ENCODE data around the gene AHCTF1.

Gene AHCTF1

DNA sequence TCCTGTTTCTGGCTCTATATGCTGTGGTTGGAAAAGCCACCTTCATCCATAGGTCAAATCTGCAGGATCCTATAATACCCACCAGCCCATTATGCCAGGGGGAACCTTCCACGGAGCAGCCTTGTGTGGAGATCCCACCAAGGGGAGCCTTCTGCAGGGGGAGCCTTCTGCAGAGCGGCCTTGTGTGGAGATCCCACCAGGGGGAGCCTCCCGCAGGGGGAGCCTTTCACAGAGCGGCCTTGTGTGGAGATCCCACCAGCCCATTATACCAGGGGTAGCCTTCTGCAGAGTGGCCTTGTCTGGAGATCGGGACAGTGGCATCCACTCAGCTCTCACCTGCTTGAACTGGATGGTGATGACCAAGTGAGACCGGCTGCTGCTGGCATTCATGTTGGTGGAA lies 122.3 kb downstream of the AHCTF1 start:
- no peak for DNase-seq (ENCODE audit: low spot score in 2 of 2)
- Mint-ChIP-seq H3K27me3 (peaks cover 13% of the 10 kb centered on the region), H3K4me1 (no peaks in the 10 kb centered on the region), H3K4me3 (no peak overlapping the region), H3K36me3 (no peaks in the 10 kb centered on the region), H3K27ac (no peak overlapping the region), H3K9me3 (peaks cover 1% of the 10 kb centered on the region)
- ATAC-seq (ENCODE audit: low read depth) = no peak

DNA sequence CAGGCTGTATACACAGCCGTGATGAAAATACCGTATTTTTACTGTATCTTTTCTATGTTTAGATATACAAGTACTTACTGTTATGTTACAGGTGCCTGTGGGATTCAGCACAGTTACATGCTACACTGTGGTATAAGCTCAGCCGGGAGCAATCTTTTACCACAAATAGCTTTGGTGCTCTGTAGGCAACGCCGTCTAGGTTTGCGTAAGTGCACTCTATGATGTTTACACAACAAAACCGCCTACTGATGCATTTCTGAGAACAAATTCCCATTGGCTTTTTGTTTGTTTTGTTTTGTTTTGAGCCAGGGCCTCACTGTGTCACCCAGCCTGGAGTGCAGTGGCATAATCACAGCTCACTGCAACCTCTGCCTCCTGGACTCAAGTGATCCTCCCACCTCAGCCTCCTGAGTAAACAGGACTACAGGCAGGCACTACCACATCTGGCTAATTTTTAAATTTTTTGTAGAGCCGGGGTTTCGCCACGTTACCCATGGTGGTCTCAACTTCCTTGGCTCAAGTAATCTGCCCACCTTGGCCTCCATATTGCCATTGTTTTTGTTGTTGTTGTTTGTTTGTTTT lies 126.5 kb downstream of the AHCTF1 start:
- DNase-seq (ENCODE audit: low spot score in 2 of 2) = no peak

DNA sequence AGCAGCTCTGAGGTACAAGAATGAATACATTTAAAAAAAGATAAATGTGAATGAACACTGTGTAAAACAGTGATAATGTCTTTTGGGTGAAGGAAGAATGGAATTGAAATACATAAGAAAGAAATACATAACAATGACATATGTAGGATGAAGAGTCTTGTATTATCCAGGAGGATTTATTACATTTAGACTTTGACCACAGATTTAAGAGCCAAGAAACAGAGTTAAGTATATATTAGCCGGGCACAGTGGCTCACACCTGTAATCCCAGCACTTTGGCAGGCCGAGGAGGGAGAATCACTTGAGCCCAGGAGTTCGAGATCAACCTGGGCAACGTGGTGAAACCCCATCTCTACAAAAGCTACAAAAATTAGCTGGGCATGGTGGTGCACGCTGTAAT lies 127.9 kb downstream of the AHCTF1 start:
- no peaks in the 10 kb centered on the region for H3K36me3 Mint-ChIP-seq
- H3K4me3 Mint-ChIP-seq = no peak overlapping the region
- H3K27me3 Mint-ChIP-seq = peaks cover 4% of the 10 kb centered on the region
- DNase-seq (ENCODE audit: low spot score in 2 of 2) = no peak
- H3K27ac Mint-ChIP-seq = no peak overlapping the region
- peaks cover 1% of the 10 kb centered on the region for H3K9me3 Mint-ChIP-seq
- no peaks in the 10 kb centered on the region for H3K4me1 Mint-ChIP-seq
- no peak for ATAC-seq (ENCODE audit: low read depth)

More for the DNA sequence above, 126.5 kb downstream of the AHCTF1 start:
- Mint-ChIP-seq H3K27me3 (peaks cover 2% of the 10 kb centered on the region), H3K4me3 (no peak overlapping the region), H3K9me3 (peaks cover 1% of the 10 kb centered on the region), H3K36me3 (no peaks in the 10 kb centered on the region), H3K4me1 (no peaks in the 10 kb centered on the region), H3K27ac (no peak overlapping the region)
- no peak for ATAC-seq (ENCODE audit: low read depth)

DNA sequence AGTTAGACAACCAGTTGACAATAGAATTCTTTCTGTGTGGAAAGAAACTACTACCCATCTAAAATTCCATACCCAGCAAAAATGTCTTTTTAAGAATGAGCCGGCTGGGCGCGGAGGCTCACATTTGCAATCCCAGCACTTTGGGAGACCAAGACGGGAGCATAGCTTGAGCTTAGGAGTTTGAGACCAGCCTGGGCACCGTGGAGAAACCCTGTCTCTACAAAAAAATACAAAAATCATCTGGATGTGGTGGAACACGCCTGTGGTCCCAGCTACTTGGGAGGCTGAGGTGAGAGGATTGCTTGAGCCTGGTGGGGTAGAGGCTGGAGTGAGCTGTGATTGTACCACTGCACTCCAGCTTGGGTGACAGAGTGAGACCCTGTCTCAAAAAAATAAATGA lies 128.4 kb downstream of the AHCTF1 start:
- H3K9me3 Mint-ChIP-seq = peaks cover 1% of the 10 kb centered on the region
- H3K36me3 Mint-ChIP-seq = no peaks in the 10 kb centered on the region
- H3K4me1 Mint-ChIP-seq = no peaks in the 10 kb centered on the region
- H3K4me3 Mint-ChIP-seq = no peak overlapping the region
- ATAC-seq (ENCODE audit: low read depth) = no peak
- H3K27ac Mint-ChIP-seq = no peak overlapping the region
- DNase-seq (ENCODE audit: low spot score in 2 of 2) = no peak
- H3K27me3 Mint-ChIP-seq = peaks cover 4% of the 10 kb centered on the region

DNA sequence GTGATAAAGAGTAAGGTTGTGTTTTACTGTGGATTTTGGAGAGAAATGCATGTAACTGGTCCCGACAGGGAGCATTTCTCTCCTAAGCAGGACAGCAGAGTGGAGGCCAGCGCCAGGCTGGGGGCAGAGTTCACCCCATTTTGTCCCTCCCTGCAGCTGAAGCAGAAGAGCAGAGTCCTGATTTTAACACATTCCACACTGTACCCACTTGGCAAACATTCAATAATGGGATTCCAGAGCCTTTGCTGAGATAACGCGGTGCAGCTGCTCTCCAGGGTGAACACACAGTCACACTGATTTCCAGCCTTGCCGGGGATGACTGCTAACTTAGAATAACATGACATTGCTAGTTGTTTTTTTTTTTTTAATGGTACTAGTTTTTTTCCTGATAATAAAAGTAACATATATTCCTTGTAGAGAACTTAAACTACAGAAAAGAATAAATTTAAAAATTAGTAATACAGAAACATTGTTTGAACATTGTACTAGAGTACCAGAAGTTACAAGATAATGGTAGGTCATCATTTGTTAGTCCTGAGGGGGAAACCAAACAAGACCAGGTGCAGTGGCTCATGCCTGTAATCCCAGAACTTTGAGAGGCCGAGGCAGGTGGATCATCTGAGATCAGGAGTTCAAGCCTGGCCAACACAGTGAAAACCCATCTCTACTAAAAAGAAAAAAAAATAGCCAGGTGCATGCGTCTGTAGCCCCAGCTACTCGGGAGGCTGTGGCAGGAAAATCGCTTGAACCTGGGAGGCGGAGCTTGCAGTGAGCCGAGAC lies 130.3 kb downstream of the AHCTF1 start:
- Mint-ChIP-seq H3K36me3 (no peaks in the 10 kb centered on the region), H3K27ac (no peak overlapping the region), H3K27me3 (peaks cover 5% of the 10 kb centered on the region), H3K4me1 (no peaks in the 10 kb centered on the region), H3K9me3 (peaks cover 1% of the 10 kb centered on the region), H3K4me3 (no peak overlapping the region)
- ATAC-seq (ENCODE audit: low read depth) = no peak
- DNase-seq (ENCODE audit: low spot score in 2 of 2) = no peak

DNA sequence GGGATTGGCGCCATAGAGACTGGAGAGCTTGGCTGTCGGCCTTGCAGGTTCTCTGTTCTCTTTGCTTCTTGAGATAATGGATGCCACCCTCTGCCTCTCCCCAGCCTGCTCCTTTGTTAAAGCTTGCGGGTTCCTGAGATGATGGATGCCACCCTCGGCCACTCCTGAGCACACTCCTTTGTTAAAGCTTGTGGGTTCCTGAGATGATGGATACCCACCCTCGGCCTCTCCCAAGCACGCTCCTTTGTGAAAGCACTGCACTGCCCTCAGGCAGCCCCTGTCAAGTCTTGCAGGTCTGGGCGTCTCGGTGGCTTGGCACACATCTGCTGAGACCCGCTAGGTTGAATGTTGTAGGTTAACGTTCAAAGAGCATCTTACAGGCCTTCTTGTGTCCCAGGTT lies 131.0 kb downstream of the AHCTF1 start:
- H3K27me3 Mint-ChIP-seq = peaks cover 5% of the 10 kb centered on the region
- no peak overlapping the region for H3K27ac Mint-ChIP-seq
- no peaks in the 10 kb centered on the region for H3K4me1 Mint-ChIP-seq
- peaks cover 1% of the 10 kb centered on the region for H3K9me3 Mint-ChIP-seq
- ATAC-seq (ENCODE audit: low read depth) (no peak), DNase-seq (ENCODE audit: low spot score in 2 of 2) (no peak)
- no peaks in the 10 kb centered on the region for H3K36me3 Mint-ChIP-seq
- no peak overlapping the region for H3K4me3 Mint-ChIP-seq

DNA sequence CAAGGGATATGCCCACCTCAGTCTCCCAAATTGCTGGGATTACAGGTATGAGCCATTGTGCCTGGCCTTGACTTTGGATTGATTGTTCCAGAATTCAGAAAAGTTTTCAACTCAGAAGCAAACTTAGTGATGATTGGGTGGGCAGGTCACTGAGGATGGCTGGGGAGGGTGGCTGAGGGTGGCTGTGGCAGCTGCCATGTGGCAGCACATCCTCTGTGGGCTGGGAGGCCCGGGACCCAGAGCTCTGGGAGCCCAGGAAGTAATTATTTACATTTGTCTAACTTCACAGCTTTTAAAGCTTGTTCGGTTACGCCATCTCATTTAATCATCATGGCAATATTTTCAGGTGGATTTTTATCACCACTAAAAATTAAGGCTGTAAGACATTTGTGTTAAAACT lies 131.4 kb downstream of the AHCTF1 start:
- Mint-ChIP-seq H3K9me3 (no peaks in the 10 kb centered on the region), H3K27me3 (peaks cover 5% of the 10 kb centered on the region), H3K4me1 (no peaks in the 10 kb centered on the region), H3K36me3 (no peaks in the 10 kb centered on the region), H3K27ac (no peak overlapping the region), H3K4me3 (no peak overlapping the region)
- ATAC-seq (ENCODE audit: low read depth) (no peak), DNase-seq (ENCODE audit: low spot score in 2 of 2) (no peak)

DNA sequence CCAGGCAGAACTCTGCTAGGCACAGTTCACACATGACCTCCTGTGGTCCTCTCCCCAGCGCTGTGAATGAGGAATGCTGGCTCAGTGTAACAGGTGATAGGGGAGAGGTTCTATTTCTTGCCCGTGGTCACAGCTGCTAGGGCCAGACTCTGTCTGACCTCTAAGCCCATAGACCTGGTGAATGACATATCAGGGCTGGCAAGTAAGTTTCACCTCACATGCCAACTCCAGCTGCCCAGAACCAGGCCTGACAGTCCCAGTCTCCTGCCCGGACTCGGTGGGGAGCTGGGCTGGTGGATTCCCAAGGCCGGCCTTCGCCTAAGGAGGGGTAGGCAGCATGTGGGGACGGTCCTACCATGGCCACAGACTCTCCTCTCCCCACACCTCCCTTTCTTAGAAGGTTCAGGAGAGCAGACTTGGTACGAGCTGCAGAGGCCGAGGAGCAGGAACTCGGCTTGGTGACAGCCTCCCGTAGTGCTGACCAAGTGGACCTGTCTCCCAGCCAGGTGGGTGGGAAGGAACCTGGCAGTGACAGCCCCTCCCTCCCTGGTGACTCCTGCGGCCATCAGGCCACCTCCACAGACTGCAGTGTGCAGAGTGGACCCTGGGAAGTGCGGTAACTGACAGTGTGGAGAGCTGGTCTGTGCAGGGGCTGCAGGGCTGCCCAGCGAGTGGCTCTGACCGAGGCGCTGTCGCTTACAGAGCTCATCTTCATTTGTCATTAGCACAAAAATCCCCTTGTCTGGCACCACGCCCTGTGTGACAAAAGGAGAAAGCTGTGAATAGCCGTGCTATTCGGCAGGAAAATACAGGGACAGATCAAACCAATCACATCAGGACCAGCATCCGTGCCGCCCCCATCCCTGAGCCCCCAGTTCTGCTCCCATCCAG lies 132.9 kb downstream of the AHCTF1 start:
- H3K9me3 Mint-ChIP-seq = no peaks in the 10 kb centered on the region
- peaks cover 5% of the 10 kb centered on the region for H3K27me3 Mint-ChIP-seq
- H3K27ac Mint-ChIP-seq = no peak overlapping the region
- H3K4me1 Mint-ChIP-seq = no peaks in the 10 kb centered on the region
- H3K4me3 Mint-ChIP-seq = no peak overlapping the region
- ATAC-seq (ENCODE audit: low read depth) (no peak), DNase-seq (ENCODE audit: low spot score in 2 of 2) (no peak)
- no peaks in the 10 kb centered on the region for H3K36me3 Mint-ChIP-seq

DNA sequence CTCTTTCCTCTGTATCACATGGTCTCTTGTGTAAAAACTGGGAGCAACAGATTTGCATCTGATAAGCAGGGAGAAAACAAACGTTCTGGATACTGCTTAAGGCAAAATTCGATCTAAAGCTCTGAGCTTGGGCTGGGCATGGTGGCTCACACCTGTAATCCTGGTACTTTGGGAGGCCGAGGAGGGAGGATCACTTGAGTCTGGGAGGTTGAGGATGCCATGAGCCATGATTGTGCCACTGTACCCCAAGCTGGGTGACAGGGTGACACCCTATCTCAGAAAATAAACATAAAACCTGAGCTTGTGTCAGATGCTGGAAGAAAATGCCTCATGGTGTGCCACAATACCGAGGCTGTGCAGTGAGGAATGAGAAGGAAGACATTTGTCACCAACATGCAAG lies 133.6 kb downstream of the AHCTF1 start:
- DNase-seq (ENCODE audit: low spot score in 2 of 2) (no peak), ATAC-seq (ENCODE audit: low read depth) (no peak)
- Mint-ChIP-seq H3K9me3 (no peaks in the 10 kb centered on the region), H3K36me3 (no peaks in the 10 kb centered on the region), H3K4me1 (no peaks in the 10 kb centered on the region), H3K27me3 (peaks cover 7% of the 10 kb centered on the region), H3K4me3 (no peak overlapping the region), H3K27ac (no peak overlapping the region)

DNA sequence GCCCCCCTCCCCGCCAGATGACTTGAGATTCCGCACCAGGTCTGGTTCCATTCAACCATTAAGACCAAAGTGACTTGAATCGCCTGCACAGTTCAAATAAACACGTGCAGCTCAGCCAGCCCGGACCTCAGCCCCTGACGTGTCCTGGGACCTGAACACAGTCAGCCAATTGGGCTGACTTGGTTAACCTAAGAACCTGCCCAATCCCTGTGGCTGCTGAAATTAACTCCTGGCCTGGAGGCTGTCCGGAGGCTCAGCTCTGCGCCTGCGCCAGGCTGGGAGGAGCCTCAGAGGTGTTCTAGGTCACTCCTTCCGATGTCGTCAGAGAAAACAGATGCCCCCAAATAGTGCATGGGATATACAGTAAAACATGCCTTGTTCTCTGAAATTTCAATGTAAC lies 134.2 kb downstream of the AHCTF1 start:
- H3K9me3 Mint-ChIP-seq = no peaks in the 10 kb centered on the region
- H3K27me3 Mint-ChIP-seq = peaks cover 11% of the 10 kb centered on the region
- H3K4me3 Mint-ChIP-seq = no peak overlapping the region
- no peaks in the 10 kb centered on the region for H3K4me1 Mint-ChIP-seq
- DNase-seq (ENCODE audit: low spot score in 2 of 2) = no peak
- H3K27ac Mint-ChIP-seq = no peak overlapping the region
- no peak for ATAC-seq (ENCODE audit: low read depth)
- no peaks in the 10 kb centered on the region for H3K36me3 Mint-ChIP-seq

DNA sequence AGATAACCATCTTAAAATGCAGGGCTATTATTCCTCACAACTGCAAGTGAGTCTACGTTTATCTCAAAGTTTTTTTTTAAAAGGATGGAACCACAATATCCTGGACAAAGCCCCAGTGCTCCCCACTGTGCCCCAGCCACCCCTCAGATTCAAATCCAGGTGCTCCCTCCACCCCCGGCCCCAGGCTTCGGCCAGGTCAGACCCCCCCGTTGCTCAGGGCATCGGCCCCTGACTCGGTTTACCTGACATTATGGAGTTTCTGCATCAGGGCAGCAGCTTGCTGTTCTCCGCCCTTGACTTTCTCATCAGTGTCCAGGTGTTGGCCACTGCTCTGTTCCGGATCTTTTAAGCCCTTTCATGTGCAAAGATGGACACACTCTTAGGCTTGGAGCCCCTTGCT lies 134.6 kb downstream of the AHCTF1 start:
- DNase-seq (ENCODE audit: low spot score in 2 of 2) (no peak), ATAC-seq (ENCODE audit: low read depth) (no peak)
- H3K9me3 Mint-ChIP-seq = no peaks in the 10 kb centered on the region
- H3K36me3 Mint-ChIP-seq = no peaks in the 10 kb centered on the region
- peaks cover 11% of the 10 kb centered on the region for H3K27me3 Mint-ChIP-seq
- H3K27ac Mint-ChIP-seq = no peak overlapping the region
- no peaks in the 10 kb centered on the region for H3K4me1 Mint-ChIP-seq
- H3K4me3 Mint-ChIP-seq = no peak overlapping the region

DNA sequence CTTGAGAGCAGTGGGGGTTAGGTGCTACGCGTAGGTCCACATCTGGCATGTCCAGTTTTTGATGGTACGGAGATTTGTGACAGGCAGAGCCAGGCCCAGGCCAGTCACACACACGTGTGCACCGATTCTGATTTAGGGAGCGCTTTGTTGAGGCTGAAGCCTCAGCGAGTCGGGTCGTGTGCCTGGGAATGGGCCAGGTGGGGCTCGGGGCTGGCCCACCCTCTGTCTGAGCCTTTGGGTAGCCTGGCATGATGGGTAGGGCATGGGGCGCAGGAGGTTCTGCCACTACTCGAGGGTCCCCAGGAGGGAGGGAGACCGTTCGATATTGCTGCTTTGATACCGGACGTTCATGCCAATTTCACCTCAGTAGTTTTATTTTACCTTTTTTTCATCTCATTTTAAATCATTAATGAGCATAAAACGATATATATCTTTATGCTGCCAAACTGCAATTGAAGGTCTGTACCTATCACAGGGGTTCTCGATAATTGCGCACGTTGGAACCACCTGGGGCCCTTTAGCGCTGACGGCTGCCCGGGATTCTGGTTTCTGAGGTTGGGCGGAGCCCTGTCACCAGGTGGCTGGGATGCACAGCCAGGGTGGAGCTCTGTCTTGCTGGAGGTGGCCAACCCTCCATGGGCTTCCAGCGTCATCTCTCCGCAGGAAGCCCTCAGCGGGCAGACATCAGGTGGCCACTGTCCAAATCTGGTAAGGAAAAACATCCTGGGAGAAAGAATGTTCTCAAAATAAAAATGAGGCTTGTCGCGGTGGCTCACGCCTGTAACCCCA lies 135.6 kb downstream of the AHCTF1 start:
- no peak for DNase-seq (ENCODE audit: low spot score in 2 of 2)
- no peak overlapping the region for H3K4me3 Mint-ChIP-seq
- no peaks in the 10 kb centered on the region for H3K36me3 Mint-ChIP-seq
- no peak for ATAC-seq (ENCODE audit: low read depth)
- H3K4me1 Mint-ChIP-seq = no peaks in the 10 kb centered on the region
- H3K27ac Mint-ChIP-seq = no peak overlapping the region
- peaks cover 14% of the 10 kb centered on the region for H3K27me3 Mint-ChIP-seq
- H3K9me3 Mint-ChIP-seq = no peaks in the 10 kb centered on the region

DNA sequence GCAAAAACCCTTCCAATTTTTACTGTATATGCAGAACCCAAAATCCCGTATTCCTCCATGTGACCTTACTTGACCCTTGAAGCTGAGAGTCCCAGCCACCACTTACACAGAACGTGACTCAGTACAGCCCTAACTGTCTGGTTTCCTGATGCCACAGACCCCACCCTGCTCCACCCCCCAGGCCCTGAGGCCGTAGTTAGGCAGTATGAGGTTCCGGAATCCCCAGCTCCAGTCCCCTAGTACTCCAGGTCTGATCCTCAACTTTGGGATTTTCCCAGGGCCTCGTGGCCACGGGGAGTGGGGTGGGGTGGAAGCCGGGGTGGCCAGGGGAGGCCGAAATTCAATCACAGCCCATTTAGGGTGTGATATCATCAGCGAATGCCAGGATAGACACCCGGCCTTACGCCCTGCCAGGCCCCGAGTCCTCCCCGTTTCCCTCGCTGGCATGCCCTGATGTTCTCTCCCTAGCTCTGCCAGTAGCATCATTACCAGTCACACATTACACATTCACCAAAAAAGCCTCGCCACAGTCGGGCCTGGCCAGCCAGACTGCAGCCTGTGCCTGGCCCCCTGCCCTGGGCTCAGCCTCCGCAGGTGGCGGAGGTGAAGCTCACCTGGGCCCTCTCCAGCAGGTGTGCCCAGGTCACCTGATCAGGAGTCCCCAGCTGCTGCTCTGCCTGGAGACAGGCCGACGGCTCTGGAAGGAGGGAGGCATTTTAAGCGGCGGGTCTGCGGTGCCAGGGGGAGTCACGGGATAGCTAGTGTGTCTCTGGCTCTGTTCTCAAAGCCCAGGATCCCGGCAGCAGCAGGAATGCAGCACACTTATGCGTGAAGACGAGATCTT lies 136.7 kb downstream of the AHCTF1 start:
- DNase-seq (ENCODE audit: low spot score in 2 of 2) (no peak), ATAC-seq (ENCODE audit: low read depth) (no peak)
- H3K4me3 Mint-ChIP-seq = no peak overlapping the region
- H3K4me1 Mint-ChIP-seq = no peaks in the 10 kb centered on the region
- H3K27me3 Mint-ChIP-seq = peaks cover 20% of the 10 kb centered on the region
- H3K36me3 Mint-ChIP-seq = no peaks in the 10 kb centered on the region
- H3K27ac Mint-ChIP-seq = no peak overlapping the region
- no peaks in the 10 kb centered on the region for H3K9me3 Mint-ChIP-seq
